Mesenchymal stem cell (in vitro differentiated cells and primary cell): ENCODE data around the gene SLC9A4.

ENCODE experiments used
- DNase-seq: peaks from one replicate; pipeline ENCODE4 v3.0.0-alpha.2; 2013
- H2AFZ ChIP-seq: one replicate; pipeline ENCODE4 v1.6.1; 2013; ENCODE audit warnings: low read depth, mild to moderate bottlenecking, control low read depth, inconsistent platforms, low read length, moderate library complexity
- H2AK5ac ChIP-seq: 2 replicates; pipeline ENCODE4 v1.6.1; 2013; ENCODE audit warnings: low read length, moderate library complexity, mild to moderate bottlenecking, inconsistent platforms; ENCODE audit not compliant: severe bottlenecking
- H2BK120ac ChIP-seq: one replicate; pipeline ENCODE4 v1.6.1; 2013; ENCODE audit warnings: low read depth, mild to moderate bottlenecking, inconsistent platforms, low read length, moderate library complexity
- H2BK12ac ChIP-seq, 2 experiments: one replicate each; pipeline ENCODE4 v1.6.1; 2013; ENCODE audit warnings: inconsistent platforms in 2 of 2, low read length in 2 of 2, mild to moderate bottlenecking in 2 of 2, moderate library complexity in 2 of 2, control low read depth in 1 of 2
- H2BK15ac ChIP-seq: one replicate; pipeline ENCODE4 v1.6.1; 2013; ENCODE audit warnings: mild to moderate bottlenecking, low read depth, inconsistent platforms; ENCODE audit not compliant: poor library complexity, severe bottlenecking
- H2BK5ac ChIP-seq: 2 replicates; pipeline ENCODE4 v1.6.1; 2013; ENCODE audit warnings: low read depth, mild to moderate bottlenecking, low read length, control low read depth, inconsistent platforms; ENCODE audit not compliant: poor library complexity, severe bottlenecking
- H3K14ac ChIP-seq, 2 experiments: one replicate each; pipeline ENCODE4 v1.6.1; 2013; ENCODE audit warnings: inconsistent platforms in 2 of 2, low read length in 2 of 2, control low read depth in 1 of 2, mild to moderate bottlenecking in 1 of 2, moderate library complexity in 1 of 2
- H3K18ac ChIP-seq, 2 experiments: one replicate each; pipeline ENCODE4 v1.6.1; 2013; ENCODE audit warnings: inconsistent platforms in 2 of 2, low read length in 2 of 2, control low read depth in 1 of 2, low read depth in 1 of 2, mild to moderate bottlenecking in 1 of 2
- H3K23ac ChIP-seq, 2 experiments: one replicate each; pipeline ENCODE4 v1.6.1; 2013; ENCODE audit warnings: inconsistent platforms in 2 of 2, low read length in 2 of 2, mild to moderate bottlenecking in 2 of 2, moderate library complexity in 2 of 2, control low read depth in 1 of 2
- H3K27ac ChIP-seq: 2 replicates; pipeline ENCODE4 v1.5.1; 2013; ENCODE audit warnings: mild to moderate bottlenecking, moderate library complexity, low read length, control low read depth, inconsistent platforms; ENCODE audit not compliant: poor library complexity, severe bottlenecking
- H3K27me3 ChIP-seq, 2 experiments: 2 replicates each; pipeline versions ENCODE4 v1.6.1 to v1.7.0; 2013; ENCODE audit warnings: low read length in 2 of 2, mild to moderate bottlenecking in 2 of 2, moderate library complexity in 2 of 2, control low read depth in 1 of 2, inconsistent platforms in 1 of 2; ENCODE audit not compliant: control insufficient read depth in 1 of 2, insufficient read depth in 1 of 2
- H3K36me3 ChIP-seq, 2 experiments: 2 replicates each; pipeline versions ENCODE4 v1.6.1 to v1.7.0; 2013; ENCODE audit warnings: low read length in 2 of 2, control low read depth in 1 of 2, inconsistent platforms in 1 of 2, low read depth in 1 of 2, mild to moderate bottlenecking in 1 of 2; ENCODE audit not compliant: insufficient read depth in 2 of 2, control insufficient read depth in 1 of 2
- H3K4ac ChIP-seq, 2 experiments: one replicate each; pipeline ENCODE4 v1.6.1; 2013; ENCODE audit warnings: inconsistent platforms in 2 of 2, low read length in 2 of 2, mild to moderate bottlenecking in 2 of 2, moderate library complexity in 2 of 2, control low read depth in 1 of 2, low read depth in 1 of 2
- H3K4me1 ChIP-seq: 2 replicates; pipeline ENCODE4 v1.6.1; 2013; ENCODE audit warnings: low read depth, low read length, control low read depth; ENCODE audit not compliant: control insufficient read depth, insufficient read depth
- H3K4me2 ChIP-seq: 2 replicates; pipeline ENCODE4 v1.6.1; 2013; ENCODE audit warnings: low read length, mild to moderate bottlenecking, inconsistent platforms; ENCODE audit not compliant: poor library complexity, severe bottlenecking
- H3K4me3 ChIP-seq, 2 experiments: 2 replicates each; pipeline versions ENCODE4 v1.5.1 to v1.7.0; 2013; ENCODE audit warnings: low read length in 2 of 2, mild to moderate bottlenecking in 2 of 2, control low read depth in 1 of 2, low read depth in 1 of 2; ENCODE audit not compliant: insufficient read depth in 1 of 2
- H3K79me1 ChIP-seq: replicated peaks from 2 replicates; pipeline ENCODE4 v1.6.1; 2013; ENCODE audit warnings: mild to moderate bottlenecking, control low read depth, low read length, inconsistent platforms; ENCODE audit not compliant: poor library complexity, severe bottlenecking
- H3K9ac ChIP-seq: 2 replicates; pipeline ENCODE4 v1.7.0; 2013; ENCODE audit warnings: mild to moderate bottlenecking, low read length, moderate library complexity
- H3K9me3 ChIP-seq: 2 replicates; pipeline ENCODE4 v1.7.0; 2013; ENCODE audit warnings: mild to moderate bottlenecking, low read length; ENCODE audit not compliant: control insufficient read depth
- H4K8ac ChIP-seq: one replicate; pipeline ENCODE4 v1.6.1; 2013; ENCODE audit warnings: inconsistent platforms, mild to moderate bottlenecking, low read length, moderate library complexity
- H4K91ac ChIP-seq: one replicate; pipeline ENCODE4 v1.6.1; 2013; ENCODE audit warnings: mild to moderate bottlenecking, low read length, inconsistent platforms
- WGBS: methylation state at CpG from one replicate; pipeline ENCODE4 v1.1.7; 2013; ENCODE audit warnings: mixed read lengths; 5-methylcytosine and 5-hydroxymethylcytosine counted together

Gene SLC9A4

DNA sequence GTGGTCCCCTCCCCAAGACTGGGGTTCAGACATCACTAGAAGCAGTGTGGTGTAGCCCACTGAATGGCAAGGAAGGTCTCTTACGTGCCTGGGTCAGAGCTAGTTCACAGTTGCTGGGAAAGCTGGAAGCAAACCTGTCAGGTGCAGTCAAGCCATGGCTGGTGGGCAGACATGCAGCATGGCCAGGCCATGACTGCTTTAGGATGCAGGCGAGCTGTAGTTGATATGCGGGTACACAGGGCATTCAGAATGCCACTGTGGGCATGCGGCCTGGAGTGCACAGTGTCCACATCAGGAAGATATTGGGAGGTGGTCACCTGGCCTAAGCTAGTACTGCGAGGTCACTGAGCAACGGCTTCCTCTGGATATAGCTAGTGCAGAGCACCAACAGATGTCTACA, 11.8 kb upstream of the SLC9A4 start:
- Histone ChIP-seq H2BK15ac (no peak overlapping the region), H4K91ac (peak overlapping the region; percentile 50), H3K4ac (no peak overlapping the region), H3K18ac (no peak overlapping the region), H3K27me3 (peaks cover 14 to 32% of the 10 kb centered on the region in 2 experiments), H3K9me3 (peaks cover 2% of the 10 kb centered on the region), H3K36me3 (no peaks in the 10 kb centered on the region), H3K4me2 (no peak overlapping the region), H3K9ac (no peak overlapping the region), H3K27ac (no peak overlapping the region), H4K8ac (peak overlapping the region; percentile 41), H2BK120ac (no peak overlapping the region), H3K79me1 (no peaks in the 10 kb centered on the region), H2BK12ac (no peak overlapping the region), H3K4me1 (no peaks in the 10 kb centered on the region), H2BK5ac (no peak overlapping the region), H3K23ac (no peak overlapping the region), H2AFZ (no peak overlapping the region), H2AK5ac (no peak overlapping the region), H3K14ac (no peak overlapping the region), H3K4me3 (no peak overlapping the region)
- WGBS: 93% methylated on average over 6 of the region's 6 CpGs
- no peak for DNase-seq

DNA sequence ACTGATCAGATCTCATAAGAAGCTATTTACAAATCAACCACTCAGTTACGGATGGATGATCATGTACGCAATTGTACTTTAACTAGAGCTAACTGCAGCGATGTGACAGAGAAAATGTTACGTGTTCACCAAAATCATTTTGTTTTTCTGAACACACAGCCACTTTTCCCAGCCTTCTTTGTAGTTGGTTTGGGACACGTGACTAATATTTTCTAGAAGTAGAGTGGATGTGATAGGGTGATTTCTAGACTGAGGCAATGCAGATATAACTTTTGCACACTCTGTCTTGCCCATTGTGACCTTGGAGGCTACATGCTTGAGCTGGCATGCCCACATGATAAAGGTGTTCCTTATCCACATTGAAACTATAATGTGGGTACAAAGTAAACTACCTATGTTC, 9.9 kb upstream of the SLC9A4 start:
- Histone ChIP-seq H3K4me3 (no peak overlapping the region), H3K18ac (no peak overlapping the region), H3K9ac (no peak overlapping the region), H2BK15ac (no peak overlapping the region), H4K8ac (no peak overlapping the region), H2AFZ (no peak overlapping the region), H2BK120ac (no peak overlapping the region), H3K23ac (no peak overlapping the region), H3K36me3 (no peaks in the 10 kb centered on the region), H3K9me3 (peaks cover 10% of the 10 kb centered on the region), H4K91ac (no peak overlapping the region), H2AK5ac (no peak overlapping the region), H3K4me1 (no peaks in the 10 kb centered on the region), H3K79me1 (no peaks in the 10 kb centered on the region), H3K27me3 (peaks cover 21 to 43% of the 10 kb centered on the region in 2 experiments), H3K27ac (no peak overlapping the region), H2BK5ac (no peak overlapping the region), H3K4ac (no peak overlapping the region), H3K4me2 (no peak overlapping the region), H3K14ac (no peak overlapping the region), H2BK12ac (no peak overlapping the region)
- 94% methylated on average over 5 of the region's 5 CpGs for WGBS
- no peak for DNase-seq

DNA sequence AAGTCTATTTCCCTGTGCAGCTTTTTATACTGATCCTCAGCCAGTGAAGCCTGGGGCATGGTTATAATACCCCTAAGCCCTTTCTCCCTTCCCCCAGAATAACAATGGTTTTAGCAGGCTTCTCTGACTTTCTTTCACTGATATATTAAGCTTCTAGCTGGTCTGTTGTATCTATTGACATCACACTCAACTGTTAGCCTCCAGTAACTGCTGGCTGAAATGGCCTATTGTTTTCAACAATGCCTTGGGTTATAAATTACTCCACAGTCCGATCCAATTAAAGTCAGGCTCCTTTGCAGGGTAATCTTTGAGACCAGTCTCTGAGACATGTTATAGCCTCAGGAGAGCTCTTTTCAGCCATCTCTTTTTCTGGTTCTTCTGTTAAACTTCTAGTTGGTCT, 2.9 kb upstream of the SLC9A4 start:
- no peak overlapping the region for H3K18ac ChIP-seq
- DNase-seq: no peak
- H3K27me3 ChIP-seq: peaks cover 20 to 56% of the 10 kb centered on the region in 2 experiments
- H2BK15ac ChIP-seq: no peak overlapping the region
- no peak overlapping the region for H3K4me2 ChIP-seq
- no peaks in the 10 kb centered on the region for H3K36me3 ChIP-seq
- no peak overlapping the region for H2BK12ac ChIP-seq
- no peak overlapping the region for H2AFZ ChIP-seq
- H3K79me1 ChIP-seq: no peaks in the 10 kb centered on the region
- WGBS: 76% methylated on average over 1 of the region's 1 CpG
- H3K23ac ChIP-seq: no peak overlapping the region
- H4K8ac ChIP-seq: no peak overlapping the region
- H3K4me3 ChIP-seq: no peak overlapping the region
- H2AK5ac ChIP-seq: no peak overlapping the region
- H3K4me1 ChIP-seq: no peaks in the 10 kb centered on the region
- no peak overlapping the region for H3K9ac ChIP-seq
- peaks cover 38% of the 10 kb centered on the region for H3K9me3 ChIP-seq
- no peak overlapping the region for H2BK120ac ChIP-seq
- H3K27ac ChIP-seq: no peak overlapping the region
- no peak overlapping the region for H3K4ac ChIP-seq
- no peak overlapping the region for H2BK5ac ChIP-seq
- H3K14ac ChIP-seq: no peak overlapping the region
- H4K91ac ChIP-seq: no peak overlapping the region

DNA sequence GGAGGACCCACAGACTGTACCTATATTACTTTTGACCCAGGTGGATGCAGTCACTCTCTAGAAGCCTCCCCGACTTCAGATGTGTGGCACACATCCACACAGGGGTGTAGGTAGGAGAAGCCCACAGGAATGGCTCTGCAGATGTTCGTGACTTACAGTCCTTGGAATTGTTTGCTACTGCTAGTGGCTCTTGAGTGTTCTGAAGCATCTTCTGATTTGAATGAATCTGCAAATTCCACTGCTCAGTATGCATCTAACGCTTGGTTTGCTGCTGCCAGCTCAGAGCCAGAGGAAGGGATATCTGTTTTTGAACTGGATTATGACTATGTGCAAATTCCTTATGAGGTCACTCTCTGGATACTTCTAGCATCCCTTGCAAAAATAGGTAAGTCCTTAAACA, 605 bp downstream of the SLC9A4 start:
- H2AFZ ChIP-seq: no peak overlapping the region
- 70% methylated on average over 3 of the region's 3 CpGs for whole genome bisulfite sequencing
- DNase-seq: no peak
- H2BK5ac ChIP-seq: no peak overlapping the region
- H3K4me1 ChIP-seq: no peaks in the 10 kb centered on the region
- H2BK12ac ChIP-seq: no peak overlapping the region
- H3K4ac ChIP-seq: no peak overlapping the region
- H3K9ac ChIP-seq: no peak overlapping the region
- H3K79me1 ChIP-seq: no peaks in the 10 kb centered on the region
- H2BK15ac ChIP-seq: no peak overlapping the region
- no peak overlapping the region for H3K18ac ChIP-seq
- H3K9me3 ChIP-seq: peaks cover 23% of the 10 kb centered on the region
- H3K4me2 ChIP-seq: no peak overlapping the region
- peaks cover 23 to 61% of the 10 kb centered on the region in 2 experiments for H3K27me3 ChIP-seq
- H2AK5ac ChIP-seq: no peak overlapping the region
- no peak overlapping the region for H3K27ac ChIP-seq
- H3K4me3 ChIP-seq: no peak overlapping the region
- H3K14ac ChIP-seq: no peak overlapping the region
- no peak overlapping the region for H3K23ac ChIP-seq
- H4K8ac ChIP-seq: no peak overlapping the region
- no peak overlapping the region for H4K91ac ChIP-seq
- no peaks in the 10 kb centered on the region for H3K36me3 ChIP-seq
- no peak overlapping the region for H2BK120ac ChIP-seq
